Stimulated activated memory B cell treated with anti-CD40 and anti-IgM and Interleukin-4, amounts not matched to agents 10 μg/mL and 1 μg/mL and 100 μg/mL, for 72 hours (primary cell): ENCODE measurements around the gene DCPS.
"Not testable (repeated sequence)": the region's sequence is repeated elsewhere in the genome, so short reads cannot be mapped to it uniquely, and the experiment has no call there.

Source experiments
- ATAC-seq: fragments of 150-1000 bp; cut with Tn5 transposase; 2 replicates; pipeline ENCODE4 v1.10.0; 2021
- H3K27ac Mint-ChIP-seq: one replicate; pipeline ENCODE4 v1.8.0; 2022; ENCODE audit warnings: mild to moderate bottlenecking, mixed read lengths
- H3K27me3 Mint-ChIP-seq: one replicate; pipeline ENCODE4 v1.8.0; 2022; ENCODE audit warnings: mixed read lengths
- H3K36me3 Mint-ChIP-seq: one replicate; pipeline ENCODE4 v1.8.0; 2022; ENCODE audit warnings: mixed read lengths
- H3K4me1 Mint-ChIP-seq: one replicate; pipeline ENCODE4 v1.8.0; 2022; ENCODE audit warnings: mixed read lengths
- H3K4me3 Mint-ChIP-seq: one replicate; pipeline ENCODE4 v1.8.0; 2022; ENCODE audit warnings: mild to moderate bottlenecking, moderate library complexity, mixed read lengths
- H3K9me3 Mint-ChIP-seq: one replicate; pipeline ENCODE4 v1.8.0; 2022; ENCODE audit warnings: mixed read lengths

The DCPS gene

GRCh38 chr11:126366823-126367654 lies 63.2 kb downstream of the DCPS start:
- not testable (repeated sequence) for H3K27ac Mint-ChIP-seq, H3K9me3 Mint-ChIP-seq, H3K36me3 Mint-ChIP-seq, ATAC-seq, H3K4me1 Mint-ChIP-seq, H3K27me3 Mint-ChIP-seq, H3K4me3 Mint-ChIP-seq

DNA sequence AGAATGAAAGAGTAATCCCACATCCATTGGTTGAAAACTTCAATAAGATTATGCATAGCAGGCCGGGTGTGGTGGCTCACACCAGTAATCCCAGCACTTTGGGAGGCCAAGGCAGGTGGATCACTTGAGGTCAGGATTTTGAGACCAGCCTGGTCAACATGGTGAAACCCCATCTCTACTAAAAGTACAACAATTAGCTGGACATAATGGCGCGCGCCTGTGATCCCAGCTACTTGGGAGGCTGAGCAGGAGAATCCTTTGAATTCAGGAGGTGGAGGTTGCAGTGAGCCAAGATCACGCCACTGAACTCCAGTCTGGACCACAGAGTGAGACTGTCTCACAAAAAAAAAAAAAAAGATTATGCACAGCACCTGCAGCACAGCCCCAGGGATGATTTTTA lies 63.9 kb downstream of the DCPS start:
- H3K9me3 Mint-ChIP-seq, H3K36me3 Mint-ChIP-seq, H3K4me1 Mint-ChIP-seq, H3K4me3 Mint-ChIP-seq, ATAC-seq, H3K27me3 Mint-ChIP-seq, H3K27ac Mint-ChIP-seq: not testable (repeated sequence)

DNA sequence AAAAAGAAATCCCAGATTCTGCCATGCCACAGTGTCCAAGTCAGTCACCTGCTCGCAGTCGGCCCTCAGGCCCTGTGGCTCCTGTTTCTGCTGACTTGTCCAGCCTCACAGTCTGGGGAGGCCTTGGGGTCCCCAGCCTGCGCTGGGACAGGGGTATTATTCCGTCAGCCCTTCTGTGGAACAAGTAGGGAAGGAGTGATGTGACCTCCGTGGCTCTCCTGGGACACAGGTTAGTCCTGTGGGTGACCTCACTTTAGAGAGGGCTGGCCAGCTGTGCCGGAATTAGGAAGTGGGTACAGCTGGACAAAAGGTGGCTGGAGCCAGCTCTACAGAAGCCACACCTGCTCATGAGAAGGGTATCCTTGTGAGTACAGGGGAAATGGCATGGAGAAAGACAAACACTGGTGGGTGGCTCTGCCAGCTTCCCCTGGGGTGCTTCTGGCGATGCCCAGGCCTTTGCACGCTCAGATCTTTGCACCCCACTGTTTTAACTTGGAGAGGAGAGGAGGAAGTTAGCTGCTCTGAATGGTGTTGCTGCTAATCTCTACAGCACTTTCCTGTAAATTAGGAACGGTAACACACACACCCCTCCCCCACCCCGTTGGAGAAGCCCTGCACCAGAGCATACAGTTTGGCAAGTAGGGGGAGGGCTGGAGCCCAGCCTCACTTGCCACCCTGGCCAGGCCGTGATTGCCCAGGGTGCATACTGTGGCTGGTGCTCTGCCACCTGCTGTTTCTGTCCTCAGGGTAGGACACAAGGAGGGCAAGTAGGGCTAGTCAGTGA lies 64.7 kb downstream of the DCPS start:
- not testable (repeated sequence) for H3K27me3 Mint-ChIP-seq, H3K36me3 Mint-ChIP-seq, H3K9me3 Mint-ChIP-seq, H3K4me1 Mint-ChIP-seq, H3K27ac Mint-ChIP-seq, H3K4me3 Mint-ChIP-seq, ATAC-seq

GRCh38 chr11:126370016-126370415 lies 66.2 kb downstream of the DCPS start:
- no peak for ATAC-seq
- no peak overlapping the region for H3K27ac Mint-ChIP-seq
- H3K36me3 Mint-ChIP-seq, result no peaks in the 10 kb centered on the region
- no peaks in the 10 kb centered on the region for H3K9me3 Mint-ChIP-seq
- H3K4me3 Mint-ChIP-seq, result no peak overlapping the region
- peaks cover 5% of the 10 kb centered on the region for H3K4me1 Mint-ChIP-seq
- H3K27me3 Mint-ChIP-seq, result no peaks in the 10 kb centered on the region

- H3K4me3 Mint-ChIP-seq, result no peak overlapping the region
- H3K36me3 Mint-ChIP-seq, result no peaks in the 10 kb centered on the region
- no peak for ATAC-seq
- no peak overlapping the region for H3K27ac Mint-ChIP-seq
- no peaks in the 10 kb centered on the region for H3K9me3 Mint-ChIP-seq
- no peaks in the 10 kb centered on the region for H3K27me3 Mint-ChIP-seq
- peaks cover 5% of the 10 kb centered on the region for H3K4me1 Mint-ChIP-seq
Measured at GRCh38 chr11:126371595-126371994, 67.7 kb downstream of the DCPS start.

- ATAC-seq, H3K27me3 Mint-ChIP-seq, H3K4me1 Mint-ChIP-seq, H3K36me3 Mint-ChIP-seq, H3K27ac Mint-ChIP-seq, H3K4me3 Mint-ChIP-seq, H3K9me3 Mint-ChIP-seq: not testable (repeated sequence)
Measured at GRCh38 chr11:126373389-126374066, 69.7 kb downstream of the DCPS start.

DNA sequence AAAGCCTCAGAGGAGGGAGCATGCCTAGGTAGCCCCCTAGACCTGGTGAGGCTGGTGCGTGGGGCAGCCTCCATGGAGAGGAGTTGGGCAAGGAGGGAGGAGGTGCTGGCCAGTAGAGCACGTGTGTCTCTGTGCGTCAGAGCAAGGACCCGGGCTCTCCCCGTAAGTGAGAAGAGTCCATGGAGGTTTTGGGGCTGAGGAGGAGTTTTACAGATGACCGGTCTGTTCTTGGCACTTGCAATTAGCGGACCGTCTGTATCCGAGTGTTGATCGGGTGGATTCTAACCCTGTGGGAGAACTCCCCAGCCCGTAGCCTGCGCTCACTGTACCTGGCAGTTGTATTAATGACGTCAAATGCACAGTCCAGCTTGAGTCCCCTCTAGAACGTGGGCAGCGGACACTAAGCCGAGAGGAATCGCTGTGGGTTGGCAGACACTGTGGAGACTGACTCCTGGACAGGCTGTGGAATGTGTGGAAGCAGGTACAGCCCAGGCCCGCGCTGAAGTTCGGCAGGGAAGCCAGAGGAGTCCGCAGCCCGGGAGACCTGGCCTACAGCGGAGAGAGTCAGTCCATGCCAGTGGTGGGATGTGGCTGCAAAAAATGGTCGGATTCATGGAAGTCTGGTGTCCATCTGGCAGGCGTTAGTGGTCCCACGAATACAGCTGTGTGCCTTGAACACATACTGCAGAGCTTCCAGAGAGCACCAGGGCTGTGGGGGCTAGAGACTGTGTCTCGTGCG lies 70.9 kb downstream of the DCPS start:
- not testable (repeated sequence) for H3K36me3 Mint-ChIP-seq, H3K27me3 Mint-ChIP-seq, H3K9me3 Mint-ChIP-seq, ATAC-seq, H3K4me1 Mint-ChIP-seq, H3K27ac Mint-ChIP-seq, H3K4me3 Mint-ChIP-seq

DNA sequence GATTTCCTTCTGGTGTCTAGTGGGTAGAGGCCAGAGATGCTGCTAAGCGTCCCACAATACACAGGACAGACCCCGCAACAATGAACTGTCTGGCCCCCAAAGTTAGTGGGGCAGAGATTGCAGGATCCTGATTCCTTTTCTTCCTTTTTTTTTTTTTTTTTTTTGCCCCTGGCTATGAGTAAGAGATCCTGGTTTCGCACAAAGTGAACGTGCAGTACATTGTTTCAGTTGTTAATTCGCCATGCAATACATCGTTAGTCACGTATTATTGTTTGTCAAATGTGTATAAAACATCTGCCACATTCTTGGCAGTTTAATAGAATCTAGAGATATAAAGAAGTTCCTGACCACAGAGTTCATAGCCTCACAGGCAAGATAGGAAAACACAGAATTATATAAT lies 71.9 kb downstream of the DCPS start:
- H3K36me3 Mint-ChIP-seq, result no peaks in the 10 kb centered on the region
- H3K4me1 Mint-ChIP-seq, result no peaks in the 10 kb centered on the region
- H3K9me3 Mint-ChIP-seq, result no peaks in the 10 kb centered on the region
- no peak overlapping the region for H3K4me3 Mint-ChIP-seq
- no peaks in the 10 kb centered on the region for H3K27me3 Mint-ChIP-seq
- H3K27ac Mint-ChIP-seq, result no peak overlapping the region
- no peak for ATAC-seq

- no peak overlapping the region for H3K27ac Mint-ChIP-seq
Measured at GRCh38 chr11:126378763-126379162, 74.9 kb downstream of the DCPS start.

DNA sequence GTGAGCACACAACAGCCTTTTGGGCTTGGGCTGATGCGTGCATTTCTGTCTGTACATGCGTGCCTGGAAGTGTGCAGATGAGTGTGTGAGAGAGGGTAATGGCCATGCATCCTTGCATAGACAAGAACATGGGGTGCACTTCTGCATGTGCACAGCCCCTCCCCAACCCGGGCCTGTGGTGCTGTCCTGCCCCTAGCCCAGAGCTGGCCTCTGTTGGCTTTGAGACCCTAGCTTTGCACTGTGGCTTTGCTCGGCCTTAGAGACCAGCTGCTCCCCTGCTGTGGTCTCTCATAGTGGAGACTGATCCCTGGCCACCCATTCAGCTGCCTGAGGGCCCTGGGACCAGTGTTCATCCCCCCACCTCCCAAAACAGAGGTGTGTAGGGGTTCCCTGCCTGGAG lies 77.0 kb downstream of the DCPS start:
- ATAC-seq, result no peak

More at GRCh38 chr11:126378763-126379162, 74.9 kb downstream of the DCPS start:
- H3K4me3 Mint-ChIP-seq, result no peak overlapping the region
- ATAC-seq, result no peak
- H3K4me1 Mint-ChIP-seq, result no peaks in the 10 kb centered on the region
- H3K27me3 Mint-ChIP-seq, result no peaks in the 10 kb centered on the region
- no peaks in the 10 kb centered on the region for H3K36me3 Mint-ChIP-seq
- no peaks in the 10 kb centered on the region for H3K9me3 Mint-ChIP-seq

GRCh38 chr11:126381960-126382359 lies 78.1 kb downstream of the DCPS start:
- not testable (repeated sequence) for H3K36me3 Mint-ChIP-seq, H3K27me3 Mint-ChIP-seq, H3K27ac Mint-ChIP-seq, H3K4me1 Mint-ChIP-seq, ATAC-seq, H3K4me3 Mint-ChIP-seq, H3K9me3 Mint-ChIP-seq

More for the DNA sequence above, 77.0 kb downstream of the DCPS start:
- Mint-ChIP-seq H3K4me3 (no peak overlapping the region), H3K27me3 (no peaks in the 10 kb centered on the region), H3K27ac (no peak overlapping the region), H3K36me3 (no peaks in the 10 kb centered on the region), H3K9me3 (no peaks in the 10 kb centered on the region), H3K4me1 (no peaks in the 10 kb centered on the region)

DNA sequence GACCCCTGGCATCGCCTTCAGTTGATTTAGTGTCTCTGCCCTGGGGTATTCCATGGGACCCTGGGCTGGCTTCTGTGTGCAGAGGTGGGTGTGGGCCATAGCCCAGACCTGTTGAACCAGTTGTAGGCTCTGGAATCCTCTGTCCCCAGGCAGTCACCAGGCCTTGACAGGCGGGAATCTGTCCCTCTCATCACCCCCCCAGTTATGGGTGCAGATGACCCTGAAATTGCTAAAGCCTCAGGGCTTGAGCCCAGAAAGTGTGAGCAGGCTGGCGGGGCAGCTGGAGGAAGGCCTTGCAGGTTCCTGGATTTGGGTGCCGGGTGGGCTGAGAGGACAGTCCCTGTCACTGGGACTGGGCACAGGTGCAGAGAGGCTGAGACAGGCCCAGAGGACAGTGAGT lies 78.8 kb downstream of the DCPS start:
- not testable (repeated sequence) for H3K27me3 Mint-ChIP-seq, ATAC-seq, H3K4me3 Mint-ChIP-seq, H3K36me3 Mint-ChIP-seq, H3K27ac Mint-ChIP-seq, H3K4me1 Mint-ChIP-seq, H3K9me3 Mint-ChIP-seq

- Mint-ChIP-seq H3K27ac (no peak overlapping the region), H3K36me3 (no peaks in the 10 kb centered on the region), H3K9me3 (no peaks in the 10 kb centered on the region), H3K4me1 (no peaks in the 10 kb centered on the region), H3K4me3 (no peak overlapping the region), H3K27me3 (no peaks in the 10 kb centered on the region)
- ATAC-seq, result peak; percentile 3
Measured at GRCh38 chr11:126383339-126384335, 79.8 kb downstream of the DCPS start.

DNA sequence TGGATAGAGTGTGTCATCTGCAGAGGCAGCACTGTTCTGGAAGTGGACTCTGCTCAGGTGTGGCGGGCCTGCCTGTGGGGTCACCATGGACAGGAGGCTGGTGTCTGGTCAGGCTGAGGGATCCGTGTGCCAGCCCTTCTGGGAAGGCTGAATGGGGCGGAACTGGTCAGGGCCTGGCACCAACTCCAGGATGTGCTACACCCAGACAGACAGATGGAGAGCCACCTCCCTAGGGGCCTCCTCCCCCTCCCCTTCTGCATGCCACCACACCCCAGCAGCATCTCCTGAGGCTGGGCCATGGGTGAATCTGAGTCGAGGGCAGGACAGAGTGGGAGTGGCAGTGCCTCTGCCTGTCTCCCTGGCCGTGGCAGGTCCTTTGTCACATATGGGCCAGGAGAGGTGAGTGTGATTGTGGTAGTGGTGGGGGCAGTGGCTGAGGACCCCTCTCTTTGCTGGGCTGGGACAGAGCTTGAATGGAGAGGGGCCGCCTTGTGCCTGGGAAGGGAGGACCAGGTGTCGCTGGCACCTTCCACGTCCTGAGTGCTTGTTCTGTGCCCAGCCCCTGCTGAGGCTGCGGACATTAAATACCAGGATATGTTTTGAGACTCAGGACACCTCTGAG lies 80.7 kb downstream of the DCPS start:
- no peak for ATAC-seq
- H3K4me3 Mint-ChIP-seq, result no peak overlapping the region
- no peaks in the 10 kb centered on the region for H3K4me1 Mint-ChIP-seq
- H3K36me3 Mint-ChIP-seq, result no peaks in the 10 kb centered on the region
- H3K9me3 Mint-ChIP-seq, result no peaks in the 10 kb centered on the region
- no peak overlapping the region for H3K27ac Mint-ChIP-seq
- no peaks in the 10 kb centered on the region for H3K27me3 Mint-ChIP-seq
